ENCODE data around the gene AK4.

DNA sequence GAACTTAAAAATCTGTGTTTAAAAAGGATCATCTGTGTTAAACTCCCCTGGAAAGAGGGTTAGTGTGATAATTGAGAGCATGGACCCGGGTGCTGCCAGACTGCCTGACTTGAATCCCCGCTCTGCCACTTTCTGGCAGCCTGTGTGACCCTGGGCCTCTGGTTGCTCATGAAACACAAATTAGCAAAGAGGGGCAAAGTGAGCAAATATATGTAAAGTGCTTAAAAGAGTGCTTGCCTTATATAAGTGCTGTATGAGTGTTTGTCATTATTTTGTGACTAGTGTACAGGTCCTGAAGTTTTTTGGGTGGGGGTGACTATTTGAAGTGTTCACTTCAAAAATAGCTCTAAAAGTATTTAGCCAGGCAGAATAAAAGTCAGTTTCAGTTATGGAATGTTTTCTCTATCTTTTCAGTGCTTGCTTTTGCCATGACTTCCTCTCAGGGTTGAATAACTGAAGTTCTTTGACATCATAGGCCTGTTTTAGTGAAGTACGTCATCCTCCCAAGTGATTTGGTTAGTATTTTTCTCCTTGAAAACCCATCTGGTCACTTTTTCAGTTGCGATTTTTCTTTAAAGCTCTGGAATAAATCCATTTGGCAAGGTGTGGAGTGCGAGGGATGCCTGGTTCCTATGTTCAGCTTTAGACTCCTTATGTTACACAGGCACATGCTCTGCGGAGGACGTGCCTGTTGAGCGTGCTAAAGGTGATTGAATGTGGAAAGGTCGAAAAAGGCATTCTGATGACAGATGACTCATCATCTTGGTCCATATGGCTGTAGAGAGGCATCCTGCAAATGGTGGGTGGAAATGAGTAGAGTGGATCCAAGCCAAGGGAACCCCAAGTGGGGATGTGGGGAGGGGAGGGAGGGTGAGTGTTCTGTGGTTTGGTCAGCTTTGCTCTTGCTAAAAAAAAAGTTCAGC lies 47.8 kb downstream of the AK4 start:
- TF ChIP-seq, protein P1, sequence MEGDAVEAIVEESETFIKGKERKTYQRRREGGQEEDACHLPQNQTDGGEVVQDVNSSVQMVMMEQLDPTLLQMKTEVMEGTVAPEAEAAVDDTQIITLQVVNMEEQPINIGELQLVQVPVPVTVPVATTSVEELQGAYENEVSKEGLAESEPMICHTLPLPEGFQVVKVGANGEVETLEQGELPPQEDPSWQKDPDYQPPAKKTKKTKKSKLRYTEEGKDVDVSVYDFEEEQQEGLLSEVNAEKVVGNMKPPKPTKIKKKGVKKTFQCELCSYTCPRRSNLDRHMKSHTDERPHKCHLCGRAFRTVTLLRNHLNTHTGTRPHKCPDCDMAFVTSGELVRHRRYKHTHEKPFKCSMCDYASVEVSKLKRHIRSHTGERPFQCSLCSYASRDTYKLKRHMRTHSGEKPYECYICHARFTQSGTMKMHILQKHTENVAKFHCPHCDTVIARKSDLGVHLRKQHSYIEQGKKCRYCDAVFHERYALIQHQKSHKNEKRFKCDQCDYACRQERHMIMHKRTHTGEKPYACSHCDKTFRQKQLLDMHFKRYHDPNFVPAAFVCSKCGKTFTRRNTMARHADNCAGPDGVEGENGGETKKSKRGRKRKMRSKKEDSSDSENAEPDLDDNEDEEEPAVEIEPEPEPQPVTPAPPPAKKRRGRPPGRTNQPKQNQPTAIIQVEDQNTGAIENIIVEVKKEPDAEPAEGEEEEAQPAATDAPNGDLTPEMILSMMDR (IDR thresholded peaks at IDR 0.05; ENCODE audit: control extremely low read depth in 1 of 3, insufficient read depth in 1 of 3, low read depth in 1 of 3, low read length in 3 of 3): no peak
- TF ChIP-seq POLR2AphosphoS5 (IDR thresholded peaks at IDR 0.05; ENCODE audit: low read depth, low read length) (no peak), RFX5 (IDR thresholded peaks at IDR 0.05; ENCODE audit: borderline replicate concordance, low read depth, low read length) (no peak), SUZ12 (IDR thresholded peaks at IDR 0.05; ENCODE audit: low read length) (no peak), POLR2A (IDR thresholded peaks at IDR 0.05; ENCODE audit: control extremely low read depth in 1 of 2, low read depth in 2 of 2, low read length in 2 of 2) (no peak), CHD2 (IDR thresholded peaks at IDR 0.05; ENCODE audit: low read length) (no peak), KDM1A (IDR thresholded peaks at IDR 0.05; ENCODE audit: borderline replicate concordance, low read length) (no peak), CEBPB (IDR thresholded peaks at IDR 0.05; ENCODE audit: low read depth, low read length) (no peak), HDAC6 (IDR thresholded peaks at IDR 0.05; ENCODE audit: low read depth, low read length) (no peak), RBBP5 (IDR thresholded peaks at IDR 0.05; ENCODE audit: borderline replicate concordance, low read depth, low read length) (no peak), SRF (IDR thresholded peaks at IDR 0.05; ENCODE audit: low read depth, low read length) (no peak)
- TF ChIP-seq, protein P2, sequence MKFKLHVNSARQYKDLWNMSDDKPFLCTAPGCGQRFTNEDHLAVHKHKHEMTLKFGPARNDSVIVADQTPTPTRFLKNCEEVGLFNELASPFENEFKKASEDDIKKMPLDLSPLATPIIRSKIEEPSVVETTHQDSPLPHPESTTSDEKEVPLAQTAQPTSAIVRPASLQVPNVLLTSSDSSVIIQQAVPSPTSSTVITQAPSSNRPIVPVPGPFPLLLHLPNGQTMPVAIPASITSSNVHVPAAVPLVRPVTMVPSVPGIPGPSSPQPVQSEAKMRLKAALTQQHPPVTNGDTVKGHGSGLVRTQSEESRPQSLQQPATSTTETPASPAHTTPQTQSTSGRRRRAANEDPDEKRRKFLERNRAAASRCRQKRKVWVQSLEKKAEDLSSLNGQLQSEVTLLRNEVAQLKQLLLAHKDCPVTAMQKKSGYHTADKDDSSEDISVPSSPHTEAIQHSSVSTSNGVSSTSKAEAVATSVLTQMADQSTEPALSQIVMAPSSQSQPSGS (IDR thresholded peaks at IDR 0.05; ENCODE audit: low read length): no peak

Measured in H1 (cell line).